Mesenteric fat pad (tissue), 1 donor: ENCODE results near the gene SMIM24. TPM values are rescaled to one million over a fixed set of nuclear protein-coding genes. Genes with fewer than 3 reads are reported as not detected.
"Not testable (repeated sequence)": the region's sequence is repeated elsewhere in the genome, so short reads cannot be mapped to it uniquely, and the experiment has no call there.

ENCODE experiments used
- DNase-seq: peaks from one replicate; pipeline ENCODE4 v3.0.0-alpha.2; 2020; ENCODE audit warnings: low spot score
- total RNA-seq: library from RNA; stranded (reverse); fragmentation: NEBNext Ultra II Directional; extraction: Animal tissue kit (Norgen Biotek cat#: 25700); gene quantifications from one replicate; pipeline ENCODE4 v1.2.1, GENCODE V29; 2021
- donor health status: DM: yes; HTN: yes; CAD: no.

Gene SMIM24
- total RNA-seq, 1 donor from 2014 or later, result 0.42 TPM

DNA sequence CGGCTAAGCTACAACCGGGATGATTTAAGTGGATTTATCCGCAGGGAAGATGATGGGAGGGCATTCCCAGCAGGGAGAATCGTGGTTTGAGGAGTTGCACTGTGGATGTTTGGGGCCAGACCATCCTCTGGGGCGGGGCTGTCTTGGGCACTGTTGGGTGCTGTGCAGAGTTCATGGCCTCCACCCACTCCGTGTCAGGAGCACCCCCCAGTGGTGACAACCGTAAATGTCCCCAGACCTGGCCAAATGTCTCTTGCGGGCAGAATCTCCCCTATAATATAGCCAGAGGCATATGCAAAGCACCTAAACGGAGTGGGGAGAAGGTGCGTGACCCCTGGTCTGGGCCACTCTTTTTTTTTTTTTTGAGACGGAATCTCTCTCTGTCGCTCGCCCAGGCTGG is 40.2 kb downstream of the SMIM24 start:
- no peak for DNase-seq

DNA sequence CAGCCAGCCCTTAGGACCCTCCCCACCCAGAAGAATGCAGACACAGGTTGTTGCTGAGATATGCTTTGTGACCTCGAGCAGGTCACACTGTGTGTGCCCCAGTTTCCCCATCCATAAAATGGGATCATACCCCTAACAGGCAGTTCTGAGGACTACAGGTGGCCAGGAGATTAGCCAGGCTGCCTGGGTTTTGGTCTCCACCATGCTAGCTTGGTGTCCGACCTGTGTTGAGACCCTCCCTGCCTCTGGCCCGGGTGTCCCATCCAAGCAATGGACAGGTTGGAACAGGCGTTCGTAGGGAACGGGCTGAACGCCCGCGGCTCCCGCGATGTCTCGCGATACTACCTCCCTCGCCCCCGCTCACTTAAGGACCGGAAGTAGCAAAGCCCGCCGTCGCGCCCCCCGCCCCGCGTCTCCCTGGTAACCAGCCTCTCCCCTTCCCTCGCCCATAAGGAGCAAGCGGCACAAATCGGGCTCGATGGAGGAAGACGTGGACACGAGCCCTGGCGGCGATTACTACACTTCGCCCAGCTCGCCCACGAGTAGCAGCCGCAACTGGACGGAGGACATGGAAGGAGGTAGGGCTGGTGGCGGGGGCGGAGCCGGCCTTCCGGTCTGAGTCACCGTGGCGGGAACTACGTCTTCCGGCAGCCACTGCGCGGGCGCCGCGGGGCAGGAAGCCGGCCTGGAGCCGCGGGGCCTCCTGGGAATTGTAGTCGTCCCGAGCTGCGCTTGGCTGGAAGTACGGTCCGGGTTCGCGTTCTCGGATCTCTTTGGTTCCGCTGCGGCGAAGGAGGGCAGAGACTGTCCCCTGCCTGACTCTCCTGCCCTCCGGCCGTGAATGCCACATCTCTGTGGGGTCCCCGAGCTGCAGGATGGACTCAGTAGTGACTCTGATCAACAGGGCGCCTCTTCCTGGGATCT is 45.4 kb downstream of the SMIM24 start:
- peak; percentile 100 for DNase-seq

DNA sequence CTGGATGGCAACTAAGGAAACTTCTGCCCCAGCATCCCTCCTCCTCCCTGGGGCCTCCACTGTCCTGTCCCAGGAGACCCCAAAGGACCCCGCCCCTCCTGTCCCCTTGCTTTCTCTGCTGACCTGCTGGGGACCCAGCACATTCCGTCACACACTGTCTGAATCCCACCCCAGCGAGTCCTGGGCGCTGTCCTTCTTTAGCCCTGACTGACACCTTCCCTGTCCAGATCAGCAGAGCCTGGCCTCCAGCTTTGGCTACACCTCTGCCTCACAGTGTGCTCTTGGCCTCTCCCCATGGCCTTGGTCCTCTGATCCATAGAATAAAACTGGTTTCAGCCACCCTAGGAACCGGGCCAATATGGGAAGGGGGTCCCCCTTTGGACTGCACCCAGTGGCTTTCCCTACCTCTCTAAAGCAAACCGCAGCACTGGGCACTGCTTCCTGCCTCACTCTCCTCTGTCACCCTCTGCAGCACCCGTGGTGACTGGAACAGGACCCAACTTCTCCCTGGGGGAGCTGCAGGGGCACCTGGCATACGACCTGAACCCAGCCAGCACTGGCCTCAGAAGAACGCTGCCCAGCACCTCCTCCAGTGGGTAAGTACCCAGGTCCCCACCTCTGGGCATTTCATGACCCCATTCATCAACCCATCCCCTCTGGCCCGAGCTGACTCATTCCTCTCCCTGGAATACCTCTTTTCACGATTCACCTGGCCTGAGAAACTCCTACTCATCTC is 46.4 kb downstream of the SMIM24 start:
- DNase-seq, result no peak

DNA sequence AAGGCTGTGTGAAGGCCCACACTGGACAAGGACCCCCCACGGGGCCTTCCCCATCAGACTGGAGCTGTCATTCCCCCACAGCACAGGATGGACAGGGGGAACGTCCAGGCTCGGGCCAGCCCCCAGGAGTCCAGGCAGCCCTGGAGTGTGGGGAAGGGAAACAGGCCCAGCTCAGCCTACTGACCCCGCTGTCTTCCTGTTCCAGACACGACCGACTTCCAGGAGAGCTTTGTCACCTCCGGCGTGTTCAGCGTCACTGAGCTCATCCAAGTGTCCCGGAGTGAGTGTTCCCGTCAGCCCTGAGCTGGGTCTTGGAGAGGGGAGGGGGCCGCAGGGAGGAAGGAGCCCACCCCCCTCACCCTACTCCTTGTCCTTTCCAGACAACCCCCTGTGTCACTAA is 47.0 kb downstream of the SMIM24 start:
- no peak for DNase-seq

DNA sequence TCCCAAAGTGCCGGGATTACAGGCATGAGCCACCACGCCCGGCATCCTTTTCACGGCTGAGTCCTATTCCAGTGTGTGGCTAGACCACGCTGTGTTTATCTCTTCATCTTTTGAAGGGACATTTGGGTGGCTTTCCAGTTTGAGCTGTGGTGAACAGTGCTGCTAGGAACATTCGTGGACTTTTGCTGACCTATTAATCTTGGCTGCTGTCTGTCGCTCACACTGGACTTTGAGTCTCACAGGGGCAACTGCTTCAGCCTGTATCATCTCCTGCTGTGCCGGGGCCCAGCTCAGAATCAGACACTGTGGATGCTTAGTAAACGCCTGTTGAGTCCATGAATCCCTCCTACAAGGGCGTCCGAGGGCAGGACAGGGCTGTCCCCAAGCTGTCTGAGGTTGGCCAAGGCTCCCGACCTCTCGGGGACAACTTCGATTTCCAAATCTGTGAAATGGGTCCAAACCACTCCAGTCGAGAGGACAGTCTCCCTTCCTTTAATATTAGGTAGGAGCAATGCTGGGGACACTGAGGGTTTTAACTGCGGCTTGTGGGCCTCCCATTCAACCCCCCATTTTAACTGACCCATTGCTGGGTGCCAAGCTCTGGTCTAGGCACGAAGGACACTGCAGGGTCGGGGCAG is 48.4 kb downstream of the SMIM24 start:
- no peak for DNase-seq

DNA sequence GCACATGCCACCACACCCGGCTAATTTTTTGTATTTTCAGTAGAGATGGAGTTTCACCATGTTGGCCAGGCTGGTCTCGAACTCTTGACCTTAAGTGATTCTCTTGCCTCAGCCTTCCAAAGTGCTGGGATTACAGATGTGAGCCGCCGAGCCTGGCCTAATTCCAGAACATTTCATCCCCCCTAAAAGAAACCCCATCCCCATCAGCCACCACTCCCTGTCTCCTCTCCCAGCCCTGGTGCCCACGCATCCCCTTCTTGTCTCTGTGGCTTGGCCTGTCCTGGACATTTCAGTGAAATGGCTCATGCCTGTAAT is 50.0 kb downstream of the SMIM24 start:
- DNase-seq, result not testable (repeated sequence)

DNA sequence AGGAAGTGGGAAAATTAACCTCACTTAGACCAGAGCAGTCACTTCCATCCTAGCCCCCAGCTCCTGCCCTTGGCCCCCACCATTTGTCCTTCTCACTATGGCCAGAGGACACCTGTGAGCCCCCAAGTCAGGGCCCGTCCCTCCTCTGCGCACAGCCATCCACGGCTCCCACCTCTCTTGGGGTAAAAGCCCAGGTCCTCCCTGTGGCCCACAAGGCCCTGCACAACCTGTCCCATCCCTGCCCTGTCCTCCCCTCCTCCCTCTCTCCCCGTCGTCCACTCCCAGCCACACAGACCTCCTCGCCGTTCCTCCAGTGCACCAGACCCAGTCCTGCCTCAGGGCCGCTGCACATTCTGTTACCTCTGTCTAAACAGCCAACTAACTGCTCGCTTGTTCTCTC is 53.9 kb downstream of the SMIM24 start:
- no peak for DNase-seq

Other genes starting within 250 kb of the SMIM24 start
- 207 TPM for gene NFIC, start 113.9 kb downstream of the SMIM24 start, total RNA-seq
- not detected for gene SMIM44, start 2.9 kb upstream of the SMIM24 start, total RNA-seq
- 10.5 TPM for gene DOHH, start 20.1 kb upstream of the SMIM24 start, total RNA-seq
- 28.1 TPM for gene FZR1, start 25.8 kb upstream of the SMIM24 start, total RNA-seq
- gene TEKTIP1, start 58.6 kb upstream of the SMIM24 start, total RNA-seq, result 0.51 TPM
- gene MFSD12, start 77.1 kb upstream of the SMIM24 start, total RNA-seq, result 63.1 TPM
- gene HMG20B, start 92.4 kb upstream of the SMIM24 start, total RNA-seq, result 55.1 TPM
- 1.8 TPM for gene GIPC3, start 105.0 kb upstream of the SMIM24 start, total RNA-seq
- 5.4 TPM for gene TBXA2R, start 126.3 kb upstream of the SMIM24 start, total RNA-seq
- 18.9 TPM for gene CACTIN, start 146.3 kb upstream of the SMIM24 start, total RNA-seq
- 40.0 TPM for gene PIP5K1C, start 219.9 kb upstream of the SMIM24 start, total RNA-seq
- gene TJP3, start 227.9 kb upstream of the SMIM24 start, total RNA-seq, result 0.39 TPM